Left lung (tissue), 10 donors: Measurements from ENCODE around the gene NRL. TPM values are rescaled to one million over a fixed set of nuclear protein-coding genes. Genes with fewer than 3 reads are reported as not detected.

Experiments used
- ATAC-seq: fragments of 200-7000 bp; cut with Tn5 transposase; one replicate; pipeline ENCODE4 v1.9.1; 2020; ENCODE audit warnings: moderate library complexity
- DNase-seq, 4 donors: peaks; one replicate each; pipeline ENCODE4 v3.0.0-alpha.2; 2013 to 2020
- H3K27ac ChIP-seq, 2 donors: fragments of 200-600 bp; sonication (generic) in 1 of 2; one replicate each; pipeline versions ENCODE4 v1.5.0 to v1.8.0; 2020 to 2021
- H3K27me3 ChIP-seq, 2 donors: fragments of 200-600 bp; sonication (generic) in 1 of 2; one replicate each; pipeline versions ENCODE4 v1.5.0 to v1.8.0; 2020 to 2021
- H3K36me3 ChIP-seq, 2 donors: fragments of 200-600 bp; sonication (generic) in 1 of 2; one replicate each; pipeline versions ENCODE4 v1.5.0 to v1.8.0; 2020 to 2021
- H3K4me1 ChIP-seq, 2 donors: fragments of 200-600 bp; one replicate each; pipeline ENCODE4 v1.8.0; 2021
- H3K4me3 ChIP-seq, 2 donors: fragments of 200-600 bp; sonication (generic) in 1 of 2; one replicate each; pipeline versions ENCODE4 v1.5.0 to v1.8.0; 2020 to 2021; ENCODE audit warnings: mild to moderate bottlenecking in 1 of 2
- H3K9me3 ChIP-seq, 2 donors: fragments of 200-600 bp; sonication (generic) in 1 of 2; one replicate each; pipeline versions ENCODE4 v1.5.0 to v1.8.0; 2020 to 2021
- intact Hi-C, 2 donors: fragments of 100-400 bp; cut with DNase I; formaldehyde crosslinking; loops; one replicate each; pipeline versions ENCODE4 v1.11.2 to v1.14.2; 2022
- polyA plus RNA-seq, 6 donors: library from polyadenylated mRNA; unstranded; fragments of 120-200 nt; gene quantifications; one replicate each; pipeline ENCODE4 v1.2.1, GENCODE V29; 2013; ENCODE audit not compliant: insufficient read length in 6 of 6
- total RNA-seq, 2 donors: library from RNA; stranded (reverse); fragmentation: NEBNext Ultra II Directional; extraction: Animal tissue kit (Norgen Biotek cat#: 25700); gene quantifications; one replicate each; pipeline ENCODE4 v1.2.1, GENCODE V29; 2021
- TF ChIP-seq, protein P1 (sequence below), 2 donors: fragments of 200-600 bp; sonication (generic) in 1 of 2; IDR thresholded peaks; one replicate each; pipeline versions ENCODE4 v1.5.0 to v1.8.0; 2021; ENCODE audit warnings: antibody characterized with exemption in 2 of 2
- donor health status: DM: no; HTN: yes; CAD: no.
- donor health status: DM: no; HTN: no; CAD: no.

Gene NRL
- total and polyA plus RNA-seq, 8 donors: 0.97 to 2.7 (median 1.6) TPM

DNA sequence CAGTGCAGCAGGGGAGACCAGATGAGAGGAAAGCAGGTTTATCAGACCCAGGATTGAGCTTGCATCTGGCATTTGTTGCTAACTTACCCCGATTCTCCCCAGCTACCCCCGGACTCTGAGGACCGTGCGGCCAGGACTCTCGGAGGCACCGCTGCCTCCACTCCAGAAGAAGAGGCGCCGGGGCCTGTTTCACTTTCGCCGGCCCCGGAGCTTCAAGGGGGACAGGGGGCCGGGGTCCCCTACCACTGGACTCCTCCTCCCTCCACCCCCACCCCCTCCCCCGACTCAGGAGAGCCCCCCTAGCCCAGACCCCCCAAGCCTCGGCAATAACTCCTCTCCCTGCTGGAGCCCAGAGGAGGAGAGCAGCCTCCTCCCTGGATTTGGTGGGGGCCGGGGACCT lies 49.9 kb downstream of the NRL start:
- Histone ChIP-seq H3K27ac (no peak overlapping the region), H3K9me3 (no peaks in the 10 kb centered on the region), H3K4me3 (no peak overlapping the region), H3K36me3 (no peaks in the 10 kb centered on the region), H3K27me3 (no peaks in the 10 kb centered on the region), H3K4me1 (no peaks in the 10 kb centered on the region)
- TF ChIP-seq, protein P1, sequence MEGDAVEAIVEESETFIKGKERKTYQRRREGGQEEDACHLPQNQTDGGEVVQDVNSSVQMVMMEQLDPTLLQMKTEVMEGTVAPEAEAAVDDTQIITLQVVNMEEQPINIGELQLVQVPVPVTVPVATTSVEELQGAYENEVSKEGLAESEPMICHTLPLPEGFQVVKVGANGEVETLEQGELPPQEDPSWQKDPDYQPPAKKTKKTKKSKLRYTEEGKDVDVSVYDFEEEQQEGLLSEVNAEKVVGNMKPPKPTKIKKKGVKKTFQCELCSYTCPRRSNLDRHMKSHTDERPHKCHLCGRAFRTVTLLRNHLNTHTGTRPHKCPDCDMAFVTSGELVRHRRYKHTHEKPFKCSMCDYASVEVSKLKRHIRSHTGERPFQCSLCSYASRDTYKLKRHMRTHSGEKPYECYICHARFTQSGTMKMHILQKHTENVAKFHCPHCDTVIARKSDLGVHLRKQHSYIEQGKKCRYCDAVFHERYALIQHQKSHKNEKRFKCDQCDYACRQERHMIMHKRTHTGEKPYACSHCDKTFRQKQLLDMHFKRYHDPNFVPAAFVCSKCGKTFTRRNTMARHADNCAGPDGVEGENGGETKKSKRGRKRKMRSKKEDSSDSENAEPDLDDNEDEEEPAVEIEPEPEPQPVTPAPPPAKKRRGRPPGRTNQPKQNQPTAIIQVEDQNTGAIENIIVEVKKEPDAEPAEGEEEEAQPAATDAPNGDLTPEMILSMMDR (IDR thresholded peaks at IDR 0.05): no peak
- ATAC-seq (no peak), DNase-seq (peak in 2 of 4 donors; percentile 15 to 58)
- intact Hi-C loops: no loop called here

DNA sequence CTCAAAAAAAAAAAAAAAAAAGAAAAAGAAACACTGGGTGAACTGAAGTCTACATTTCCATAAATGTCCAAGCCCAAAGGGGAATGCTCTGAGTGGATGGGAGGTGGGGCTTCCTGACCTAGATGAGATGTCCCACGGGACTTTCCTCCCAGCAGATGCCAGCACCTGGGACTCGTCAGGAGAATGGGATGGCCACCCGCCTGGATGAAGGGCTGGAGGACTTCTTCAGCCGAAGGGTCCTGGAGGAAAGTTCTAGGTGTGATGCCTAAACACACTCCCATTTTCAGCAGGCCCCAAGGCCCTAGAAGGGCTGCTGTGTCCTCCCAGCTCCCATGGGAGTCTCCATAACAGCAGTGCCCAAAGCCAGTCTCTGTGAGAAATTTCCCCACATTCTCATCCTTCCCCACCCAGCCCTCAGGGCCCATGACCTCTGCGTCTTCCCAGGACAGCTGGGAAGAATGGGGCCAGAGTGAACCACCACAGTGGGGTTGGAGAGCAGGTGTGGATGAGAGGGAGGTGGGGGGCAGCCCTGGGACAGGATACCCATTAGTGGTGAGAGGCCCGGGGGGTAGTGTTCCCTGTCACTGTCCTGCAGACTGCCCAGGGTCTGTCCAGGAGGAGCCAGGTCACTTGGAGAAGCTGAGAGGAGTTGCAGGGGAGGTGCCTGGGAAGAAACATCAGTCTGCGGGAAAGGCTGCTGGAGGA lies 50.5 kb downstream of the NRL start:
- TF ChIP-seq, protein P1 (IDR thresholded peaks at IDR 0.05): no peak
- Histone ChIP-seq H3K9me3 (no peaks in the 10 kb centered on the region), H3K4me3 (no peak overlapping the region), H3K27me3 (no peaks in the 10 kb centered on the region), H3K27ac (no peak overlapping the region), H3K36me3 (no peaks in the 10 kb centered on the region), H3K4me1 (no peaks in the 10 kb centered on the region)
- ATAC-seq (no peak), DNase-seq (peak in 2 of 4 donors; percentile 18 to 34)
- intact Hi-C loops: no loop called here

- Histone ChIP-seq H3K36me3 (no peaks in the 10 kb centered on the region), H3K4me1 (no peaks in the 10 kb centered on the region), H3K9me3 (no peaks in the 10 kb centered on the region), H3K27ac (no peak overlapping the region), H3K27me3 (no peaks in the 10 kb centered on the region), H3K4me3 (no peak overlapping the region)
- no peak for ATAC-seq
- intact Hi-C loops: no loop called here
- TF ChIP-seq, protein P1 (IDR thresholded peaks at IDR 0.05): no peak
- DNase-seq: peak in 1 of 4 donors; percentile 50
Observed at GRCh38 chr14:24063263-24063836, 51.4 kb downstream of the NRL start.

DNA sequence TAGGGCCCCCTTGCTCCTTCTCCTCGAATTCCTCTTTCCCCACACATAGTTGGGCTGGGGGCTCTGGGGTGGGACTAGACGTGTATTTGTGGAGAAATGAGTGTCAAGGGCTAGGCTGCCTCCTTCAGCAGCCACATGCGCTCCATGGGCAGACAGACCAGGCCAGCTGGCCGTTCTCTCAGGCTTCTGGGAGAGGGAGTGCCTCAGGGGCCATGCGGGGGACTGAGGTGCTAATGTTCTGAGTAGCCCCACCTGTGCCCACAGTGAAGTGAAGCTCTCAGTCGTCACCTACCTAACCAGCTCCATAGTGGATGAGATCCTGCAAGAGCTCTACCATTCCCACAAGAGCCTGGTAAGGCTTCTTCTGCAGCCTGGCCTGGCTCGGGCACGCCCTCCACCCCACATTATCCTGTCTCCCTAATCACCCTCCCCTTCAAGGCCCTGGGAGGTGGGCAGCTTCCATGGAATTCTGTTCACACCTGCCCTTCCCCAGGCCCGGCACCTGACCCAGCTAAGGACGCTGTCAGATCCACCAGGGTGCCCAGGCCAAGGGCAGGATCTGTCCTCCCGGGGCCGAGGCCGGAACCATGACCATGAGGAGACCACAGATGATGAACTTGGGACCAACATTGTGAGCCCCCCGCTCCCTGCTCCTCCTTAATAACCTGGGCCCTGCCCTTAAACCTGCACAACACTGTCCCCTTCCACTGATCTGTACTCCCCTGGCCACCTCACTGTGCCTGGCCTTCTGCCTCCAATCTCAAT lies 52.4 kb downstream of the NRL start:
- intact Hi-C loops: no loop called here
- TF ChIP-seq, protein P1 (IDR thresholded peaks at IDR 0.05): no peak
- Histone ChIP-seq H3K36me3 (no peaks in the 10 kb centered on the region), H3K27ac (no peak overlapping the region), H3K27me3 (no peaks in the 10 kb centered on the region), H3K4me3 (no peak overlapping the region), H3K9me3 (no peaks in the 10 kb centered on the region), H3K4me1 (no peaks in the 10 kb centered on the region)
- DNase-seq (peak in 1 of 4 donors; percentile 69), ATAC-seq (no peak)
